Neural crest cell (in vitro differentiated cells): ENCODE results near the gene CCDC27. TPM values are rescaled to one million over a fixed set of nuclear protein-coding genes. Genes with fewer than 3 reads are reported as not detected.
A peak's percentile ranks its signal among the peaks of the same experiment; 100 is the strongest.

Source experiments
- DNase-seq: peaks from one replicate; pipeline ENCODE4 v3.0.0; 2021; ENCODE audit warnings: low read depth, mixed read lengths, low spot score
- H3K27ac Mint-ChIP-seq: one replicate; pipeline ENCODE4 v1.8.0; 2021; ENCODE audit warnings: mild to moderate bottlenecking, mixed read lengths; ENCODE audit not compliant: unreplicated experiment
- H3K27me3 Mint-ChIP-seq: 2 replicates; pipeline ENCODE4 v1.8.0; 2021; ENCODE audit warnings: low read depth, mild to moderate bottlenecking, mixed read lengths
- H3K36me3 Mint-ChIP-seq: 2 replicates; pipeline ENCODE4 v1.8.0; 2021; ENCODE audit warnings: low read depth, mild to moderate bottlenecking, mixed read lengths
- H3K4me1 Mint-ChIP-seq: 2 replicates; pipeline ENCODE4 v1.8.0; 2021; ENCODE audit warnings: mixed read lengths
- H3K4me3 Mint-ChIP-seq: one replicate; pipeline ENCODE4 v1.8.0; 2021; ENCODE audit warnings: mild to moderate bottlenecking, mixed read lengths
- H3K9me3 Mint-ChIP-seq: 2 replicates; pipeline ENCODE4 v1.8.0; 2021; ENCODE audit warnings: mixed read lengths
- CTCF ChIP-seq: fragments of 200-600 bp; sonication (generic); conservative IDR thresholded peaks from 2 replicates; pipeline ENCODE4 v1.5.0; 2021; ENCODE audit warnings: antibody characterized with exemption, mild to moderate bottlenecking
- total RNA-seq: library from RNA; stranded (reverse); gene quantifications from 2 replicates; pipeline ENCODE4 v1.2.1, GENCODE V29; 2021

The CCDC27 gene
- total RNA-seq, 1 donor from 2014 or later, result not detected

GRCh38 chr1:3771108-3772026 is 19.1 kb downstream of the CCDC27 start:
- peak overlapping the region; percentile 66 for H3K4me3 Mint-ChIP-seq

GRCh38 chr1:3772027-3772714 is 19.9 kb downstream of the CCDC27 start:
- peak; percentile 87 for DNase-seq
- Mint-ChIP-seq H3K27ac (no peak overlapping the region), H3K4me1 (peaks cover 11% of the 10 kb centered on the region), H3K4me3 (peak overlapping the region; percentile 66), H3K36me3 (no peaks in the 10 kb centered on the region), H3K27me3 (no peaks in the 10 kb centered on the region), H3K9me3 (no peaks in the 10 kb centered on the region)
- no peak for TF ChIP-seq CTCF

More at GRCh38 chr1:3771108-3772026, 19.1 kb downstream of the CCDC27 start:
- Mint-ChIP-seq H3K4me1 (peaks cover 11% of the 10 kb centered on the region), H3K36me3 (no peaks in the 10 kb centered on the region), H3K27me3 (no peaks in the 10 kb centered on the region), H3K27ac (no peak overlapping the region), H3K9me3 (no peaks in the 10 kb centered on the region)
- no peak for TF ChIP-seq CTCF
- DNase-seq, result no peak

GRCh38 chr1:3772715-3773571 is 20.7 kb downstream of the CCDC27 start, which contains the start of gene SMIM1:
SMIM1 (plus strand) TSS chr1:3772749; CDS start chr1:3775374, 2,625 bp downstream.
- no peaks in the 10 kb centered on the region for H3K27me3 Mint-ChIP-seq
- H3K4me3 Mint-ChIP-seq, result peak within 1 kb of the TSS; percentile 66
- no peaks in the 10 kb centered on the region for H3K9me3 Mint-ChIP-seq
- no peak for TF ChIP-seq CTCF
- peaks cover 11% of the 10 kb centered on the region for H3K4me1 Mint-ChIP-seq
- H3K36me3 Mint-ChIP-seq, result no peaks in the 10 kb centered on the region
- no peak for DNase-seq
- H3K27ac Mint-ChIP-seq, result no peak within 1 kb of the TSS

DNA sequence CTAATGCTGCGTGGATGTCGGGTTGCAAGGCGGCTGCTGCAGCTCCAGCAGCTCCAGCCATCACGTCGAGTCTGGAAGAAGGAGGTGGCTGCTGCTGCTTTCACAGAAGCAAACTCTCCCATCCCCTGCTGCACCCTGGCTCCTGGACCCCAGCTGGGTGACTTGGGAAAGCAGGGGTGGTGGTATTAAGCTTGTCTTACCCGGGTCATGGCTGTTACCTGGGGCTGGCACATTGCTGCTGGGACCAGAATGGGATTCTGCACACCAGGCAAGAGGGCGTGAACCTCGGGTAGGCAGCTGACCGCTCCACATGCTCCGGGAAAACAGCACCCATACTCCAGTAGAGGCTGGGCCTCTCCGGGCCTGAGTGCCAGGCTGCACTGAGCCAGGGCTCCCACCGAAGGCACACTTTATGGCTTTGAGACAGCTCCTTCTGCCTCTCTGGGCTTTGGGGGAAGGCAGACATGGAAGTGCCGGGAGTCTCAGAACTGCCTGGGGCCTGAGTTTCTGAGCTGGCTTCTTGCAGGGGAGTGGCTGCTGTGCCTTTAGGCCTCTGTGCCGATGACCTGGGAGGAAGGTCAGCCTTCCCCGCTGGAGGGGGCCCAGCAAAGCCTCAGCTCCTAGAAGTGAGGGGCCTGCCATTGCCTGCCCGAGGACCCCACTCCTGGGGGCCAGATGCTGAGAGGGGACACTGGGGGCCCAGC is 21.5 kb downstream of the CCDC27 start:
- no peaks in the 10 kb centered on the region for H3K9me3 Mint-ChIP-seq
- peaks cover 11% of the 10 kb centered on the region for H3K4me1 Mint-ChIP-seq
- no peaks in the 10 kb centered on the region for H3K27me3 Mint-ChIP-seq
- no peak for TF ChIP-seq CTCF
- no peaks in the 10 kb centered on the region for H3K36me3 Mint-ChIP-seq
- H3K27ac Mint-ChIP-seq, result no peak overlapping the region
- no peak for DNase-seq
- peak overlapping the region; percentile 61 for H3K4me3 Mint-ChIP-seq
